ENCODE data around the gene PLCH1. TPM values are rescaled to one million over a fixed set of nuclear protein-coding genes. Genes with fewer than 3 reads are reported as not detected.

Gene PLCH1
- total and polyA plus RNA-seq, 9 of the 15 experiments (the other 6 are each of a cell fraction or from before 2014, with no cell fraction given) = 0.17 to 0.62 (median 0.40) TPM

DNA sequence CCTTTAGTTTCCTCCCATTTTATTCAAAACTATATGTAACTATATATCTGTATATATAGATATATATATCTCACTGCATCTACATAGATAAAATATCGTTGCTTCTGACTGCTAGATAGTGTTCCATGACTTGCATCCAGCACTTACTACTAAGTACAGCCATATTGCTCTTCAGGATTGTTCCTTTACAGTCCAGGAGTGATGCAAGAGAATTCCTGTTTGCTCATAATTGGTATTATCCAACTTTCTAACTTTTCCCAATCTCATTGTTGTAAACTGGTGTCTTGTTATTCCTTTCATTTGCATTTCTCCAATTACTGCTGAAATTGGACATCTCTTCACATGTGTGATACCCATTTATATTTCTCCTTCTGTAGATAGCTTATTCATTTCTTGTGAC lies 351.6 kb downstream of the PLCH1 start:
- Histone ChIP-seq H3K9me3 (replicated peaks; ENCODE audit: control insufficient read depth, insufficient read depth, low read depth, low read length) (no peaks in the 10 kb centered on the region), H3K79me2 (ENCODE audit: control insufficient read depth, insufficient read depth, low read length) (no peaks in the 10 kb centered on the region), H3K4me3 (no peak overlapping the region), H4K20me1 (replicated peaks; ENCODE audit: control insufficient read depth, insufficient read depth, low read length) (no peaks in the 10 kb centered on the region), H3K4me2 (ENCODE audit: insufficient read depth, low read length) (no peak overlapping the region), H3K4me1 (replicated peaks in 1 of 2; ENCODE audit: control insufficient read depth in 2 of 2, insufficient read depth in 2 of 2, low read length in 2 of 2) (no peaks in the 10 kb centered on the region), H3K27me3 (ENCODE audit: control insufficient read depth in 2 of 2, insufficient read depth in 2 of 2, low read length in 2 of 2) (peaks cover 3 to 4% of the 10 kb centered on the region in 2 experiments; a peak in 3 of 5 replicates), H3K27ac (ENCODE audit: extremely low read depth, low read depth, low read length) (no peak overlapping the region), H2AFZ (ENCODE audit: low read depth, low read length) (no peak overlapping the region), H3K9ac (ENCODE audit: insufficient read depth in 1 of 2, low read depth in 2 of 2, low read length in 2 of 2) (no peak overlapping the region), H3K9me1 (ENCODE audit: control insufficient read depth, insufficient read depth, low read length) (no peaks in the 10 kb centered on the region), H3K36me3 (ENCODE audit: control insufficient read depth, insufficient read depth, low read length) (no peaks in the 10 kb centered on the region)
- intact Hi-C loops (cut with micrococcal nuclease) = no loop called here
- BruUV-seq (replicated peaks) = no TSS peak
- FAIRE-seq (no peak), DNase-seq (ENCODE audit: extremely low read depth in 1 of 4, low spot score in 3 of 4) (no peak), ATAC-seq (no peak)
- TF ChIP-seq ZNF583 (CRISPR knock-in tag; IDR thresholded peaks at IDR 0.05) (no peak), FUS (optimal IDR thresholded peaks at IDR 0.05; ENCODE audit: low read depth, low read length) (no peak), NFE2L1 (tag; IDR thresholded peaks at IDR 0.05; ENCODE audit: borderline replicate concordance, low read depth) (no peak), CREBBP (IDR thresholded peaks at IDR 0.05; ENCODE audit: low read depth, low read length) (no peak), ERF (CRISPR knock-in tag; IDR thresholded peaks at IDR 0.05) (no peak), HES1 (IDR thresholded peaks at IDR 0.05; ENCODE audit: low read depth) (no peak), SREBF2 (CRISPR knock-in tag; IDR thresholded peaks at IDR 0.05) (no peak), ZZZ3 (IDR thresholded peaks at IDR 0.05) (no peak)
- in situ Hi-C loops (cut with MboI) = no loop called here
- CTCF ChIA-PET (ENCODE audit: low intra/inter-chr PET ratio) = no interaction called here
- POLR2A ChIA-PET = no interaction called here
- WGBS (ENCODE audit: insufficient coverage, low coverage, missing lambda C conversion rate) = 0% methylated on average over 1 of the region's 1 CpG

All from K562 (cell line).